Thyroid gland (tissue), 4 donors: ENCODE results near the gene STRBP. TPM values are rescaled to one million over a fixed set of nuclear protein-coding genes. Genes with fewer than 3 reads are reported as not detected.
"Not testable (repeated sequence)": the region's sequence is repeated elsewhere in the genome, so short reads cannot be mapped to it uniquely, and the experiment has no call there.

Source experiments
- DNase-seq, 2 donors: peaks; one replicate each; pipeline ENCODE4 v3.0.0-alpha.2; 2019
- H3K27ac ChIP-seq, 3 donors: fragments of 200-600 bp; sonication (generic); 1 replicate in 2 of 3; 2 replicates in 1 of 3; pipeline ENCODE4 v1.5.1; 2016 to 2019; ENCODE audit warnings: mild to moderate bottlenecking in 1 of 3, moderate library complexity in 1 of 3
- H3K27me3 ChIP-seq: fragments of 200-600 bp; sonication (generic); one replicate; pipeline ENCODE4 v1.5.1; 2019
- H3K36me3 ChIP-seq, 2 donors: fragments of 200-600 bp; sonication (generic); one replicate each; pipeline ENCODE4 v1.5.1; 2016 to 2019
- H3K4me1 ChIP-seq, 2 donors: fragments of 200-600 bp; sonication (generic); one replicate each; pipeline ENCODE4 v1.5.1; 2017 to 2019
- H3K4me3 ChIP-seq, 3 donors: fragments of 200-600 bp; sonication (generic); replicated peaks in 1 of 3; 1 replicate in 2 of 3; 2 replicates in 1 of 3; pipeline ENCODE4 v1.5.1; 2016; ENCODE audit warnings: mild to moderate bottlenecking in 1 of 3
- H3K9me3 ChIP-seq: fragments of 200-600 bp; sonication (generic); one replicate; pipeline ENCODE4 v1.5.1; 2017
- CTCF ChIP-seq, 6 experiments: fragments of 200-600 bp in 3 of 6; fragments of 450-650 bp in 3 of 6; sonication (generic) in 3 of 6; IDR thresholded peaks; one replicate each; pipeline ENCODE4 v1.5.1; 2016 to 2019; ENCODE audit warnings: antibody characterized with exemption in 6 of 6, mild to moderate bottlenecking in 2 of 6, inconsistent platforms in 1 of 6, moderate library complexity in 1 of 6
- POLR2A ChIP-seq, 2 donors: fragments of 450-650 bp; IDR thresholded peaks; one replicate each; pipeline ENCODE4 v1.6.1; 2017; ENCODE audit warnings: antibody characterized with exemption in 2 of 2, mild to moderate bottlenecking in 2 of 2, moderate library complexity in 1 of 2
- WGBS, 2 donors: methylation state at CpG; one replicate each; pipeline ENCODE4 v1.1.5; 2017; 5-methylcytosine and 5-hydroxymethylcytosine counted together
- intact Hi-C: fragments of 100-400 bp; cut with DNase I; formaldehyde crosslinking; loops from one replicate; pipeline ENCODE4 v1.15.1; 2023
- total RNA-seq, 4 donors: library from RNA; depleted of rRNA; stranded (reverse); fragments of >200 nt; gene quantifications; one replicate each; pipeline ENCODE4 v1.2.3, GENCODE V29; 2016

Gene STRBP
- total RNA-seq, 4 donors from 2014 or later, result 29.3 to 52.2 (median 43.9) TPM

GRCh38 chr9:123278361-123278760, 10.0 kb upstream of the STRBP start:
- Histone ChIP-seq H3K36me3 (no peaks in the 10 kb centered on the region), H3K27me3 (no peaks in the 10 kb centered on the region), H3K9me3 (no peaks in the 10 kb centered on the region), H3K27ac (no peak overlapping the region), H3K4me1 (peaks cover 18 to 21% of the 10 kb centered on the region in 2 donors), H3K4me3 (no peak overlapping the region)
- 89 to 94% methylated on average over 3 of the region's 3 CpGs for WGBS, 2 donors
- DNase-seq, result no peak
- TF ChIP-seq CTCF (IDR thresholded peaks at IDR 0.05) (no peak), POLR2A (IDR thresholded peaks at IDR 0.05) (no peak)
- intact Hi-C loops, result no loop called here

- Histone ChIP-seq H3K27me3 (no peaks in the 10 kb centered on the region), H3K9me3 (no peaks in the 10 kb centered on the region), H3K36me3 (no peaks in the 10 kb centered on the region), H3K4me3 (no peak overlapping the region), H3K27ac (no peak overlapping the region), H3K4me1 (peaks cover 6 to 8% of the 10 kb centered on the region in 2 donors)
- no peak for TF ChIP-seq POLR2A (IDR thresholded peaks at IDR 0.05)
- intact Hi-C loops, result no loop called here
- DNase-seq, result no peak
Observed at GRCh38 chr9:123276551-123276950, 8.2 kb upstream of the STRBP start.

DNA sequence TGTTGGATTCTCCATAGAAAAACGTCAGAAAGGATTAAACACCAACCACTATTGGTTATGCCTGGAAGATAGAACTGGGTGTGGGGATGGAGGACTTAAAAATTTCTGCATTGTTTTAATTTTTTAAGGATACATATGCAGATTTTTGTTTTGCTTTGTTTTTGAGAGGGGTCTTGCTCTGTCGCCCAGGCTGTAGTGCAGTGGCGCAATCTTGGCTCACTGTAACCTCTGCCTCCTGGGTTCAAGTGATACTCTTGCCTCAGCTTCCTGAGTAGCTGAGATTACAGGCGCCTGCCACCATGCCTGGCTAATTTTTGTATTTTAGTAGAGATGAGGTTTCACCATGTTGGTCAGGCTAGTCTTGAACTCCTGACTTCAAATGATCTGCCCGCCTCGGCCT, 2.7 kb upstream of the STRBP start:
- H3K27ac ChIP-seq, H3K9me3 ChIP-seq: not testable (repeated sequence)

DNA sequence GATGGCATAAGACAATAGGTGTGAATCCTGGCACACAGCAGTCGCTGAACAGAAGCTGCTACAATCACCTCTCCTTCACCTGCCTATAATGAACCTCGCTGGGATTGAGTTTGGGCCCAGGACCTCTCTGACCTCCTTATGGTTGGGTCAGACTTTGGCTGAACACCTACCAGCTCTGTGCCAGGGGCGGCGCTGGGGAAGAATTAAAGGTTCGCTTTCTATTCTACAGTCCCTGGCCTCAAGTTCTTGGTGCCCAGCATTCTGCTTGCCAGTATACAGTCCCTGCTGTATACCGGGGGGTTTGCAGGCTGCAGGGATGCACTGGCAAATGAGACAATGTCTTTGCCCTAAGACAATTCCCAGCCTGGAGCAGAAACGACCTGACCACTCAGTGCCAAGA, 895 bp upstream of the STRBP start:
- Histone ChIP-seq H3K27ac (peak overlapping the region; percentile 71 to 89 (median 72)), H3K36me3 (no peaks in the 10 kb centered on the region), H3K9me3 (no peaks in the 10 kb centered on the region), H3K4me1 (peaks cover 9 to 18% of the 10 kb centered on the region in 2 donors), H3K4me3 (peak overlapping the region in 1 of 3 donors; percentile 55), H3K27me3 (no peaks in the 10 kb centered on the region)
- intact Hi-C loops, result no loop called here
- TF ChIP-seq POLR2A (IDR thresholded peaks at IDR 0.05) (no peak), CTCF (IDR thresholded peaks at IDR 0.05) (no peak)
- no peak for DNase-seq
- WGBS, 2 donors, result 78 to 79% methylated on average over 6 to 7 of the region's 7 CpGs

More for the DNA sequence above, 2.7 kb upstream of the STRBP start:
- 92 to 94% methylated on average over 6 of the region's 6 CpGs for WGBS, 2 donors
- H3K36me3 ChIP-seq, H3K27me3 ChIP-seq, H3K4me3 ChIP-seq, DNase-seq, intact Hi-C loops: not testable (repeated sequence)
- peaks cover 6 to 18% of the 10 kb centered on the region in 2 donors for H3K4me1 ChIP-seq

DNA sequence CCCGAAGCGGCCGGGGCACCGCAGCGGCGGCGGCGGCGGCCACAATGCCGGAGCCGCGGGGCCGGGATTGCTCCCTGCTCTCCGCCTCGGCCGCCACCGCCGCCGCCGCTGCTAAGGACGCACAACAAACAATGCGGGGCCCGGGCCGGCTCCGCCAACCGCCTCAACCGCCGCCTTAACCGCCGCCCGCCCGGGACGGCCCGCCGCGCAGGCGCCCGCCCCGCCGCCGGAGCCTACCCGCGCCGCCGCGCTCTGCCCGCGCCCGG, 254 bp downstream of the STRBP start:
- peak overlapping the region in 1 of 3 donors; percentile 45 for H3K27ac ChIP-seq
- 0% methylated on average over 5 of the region's 49 CpGs; no CpG with 5 or more reads in 1 of the 2 donors for WGBS, 2 donors
- TF ChIP-seq POLR2A (IDR thresholded peaks at IDR 0.05) (no peak), CTCF (IDR thresholded peaks at IDR 0.05) (no peak)
- no peaks in the 10 kb centered on the region for H3K36me3 ChIP-seq
- H3K4me1 ChIP-seq, result peaks cover 9 to 18% of the 10 kb centered on the region in 2 donors
- no peaks in the 10 kb centered on the region for H3K9me3 ChIP-seq
- intact Hi-C loops, result no loop called here
- peak overlapping the region; percentile 60 to 78 (median 73) for H3K4me3 ChIP-seq
- no peaks in the 10 kb centered on the region for H3K27me3 ChIP-seq
- DNase-seq, result no peak

GRCh38 chr9:123267481-123268198, 746 bp downstream of the STRBP start:
- 4 to 5% methylated on average over 19 to 26 of the region's 34 CpGs for WGBS, 2 donors
- Histone ChIP-seq H3K4me1 (peaks cover 14 to 18% of the 10 kb centered on the region in 2 donors), H3K27me3 (no peaks in the 10 kb centered on the region), H3K9me3 (no peaks in the 10 kb centered on the region), H3K4me3 (peak overlapping the region; percentile 60 to 78 (median 73)), H3K36me3 (no peaks in the 10 kb centered on the region), H3K27ac (peak overlapping the region in 1 of 3 donors; percentile 45)
- TF ChIP-seq CTCF (IDR thresholded peaks at IDR 0.05) (no peak), POLR2A (IDR thresholded peaks at IDR 0.05) (no peak)
- DNase-seq, result peak; percentile 38 to 48
- intact Hi-C loops, result no loop called here
